OCI-LY1 (cell line): Measurements from ENCODE around the gene MED15.

Source experiments
- H2AFZ ChIP-seq: fragments of 200-600 bp; sonication (generic), shearing (Covaris generic); 2 replicates; pipeline ENCODE4 v1.6.0; 2014; ENCODE audit warnings: antibody characterized with exemption, mild to moderate bottlenecking, low read length
- H3F3A ChIP-seq: fragments of 200-600 bp; sonication (generic), shearing (Covaris generic); 2 replicates; pipeline ENCODE4 v1.6.0; 2014; ENCODE audit warnings: mild to moderate bottlenecking, antibody characterized with exemption, low read length, moderate library complexity; ENCODE audit not compliant: insufficient read depth
- H3K27ac ChIP-seq: fragments of 200-600 bp; sonication (generic); 2 replicates; pipeline ENCODE4 v1.5.1; 2014; ENCODE audit warnings: low read length, mixed run types, mild to moderate bottlenecking, low read depth; ENCODE audit not compliant: poor library complexity, severe bottlenecking
- H3K27me3 ChIP-seq: fragments of 200-600 bp; sonication (generic); 2 replicates; pipeline ENCODE4 v1.6.0; 2014; ENCODE audit warnings: antibody characterized with exemption, mild to moderate bottlenecking, low read length, moderate library complexity; ENCODE audit not compliant: insufficient read depth
- H3K36me3 ChIP-seq: fragments of 200-600 bp; sonication (generic); 2 replicates; pipeline ENCODE4 v1.6.1; 2014; ENCODE audit warnings: mild to moderate bottlenecking, antibody characterized with exemption, low read length, moderate library complexity, mixed read lengths; ENCODE audit not compliant: insufficient read depth
- H3K4me1 ChIP-seq: fragments of 200-600 bp; sonication (generic); 2 replicates; pipeline ENCODE4 v1.5.1; 2014; ENCODE audit warnings: mild to moderate bottlenecking, low read length, moderate library complexity; ENCODE audit not compliant: insufficient read depth, severe bottlenecking
- H3K4me2 ChIP-seq: fragments of 200-600 bp; sonication (generic), shearing (Covaris generic); 2 replicates; pipeline ENCODE4 v1.6.1; 2014; ENCODE audit warnings: low read length
- H3K4me3 ChIP-seq: fragments of 200-600 bp; sonication (generic); 2 replicates; pipeline ENCODE4 v1.5.1; 2014; ENCODE audit warnings: low read length, low read depth, mild to moderate bottlenecking, mixed read lengths; ENCODE audit not compliant: poor library complexity, severe bottlenecking
- H3K79me2 ChIP-seq: fragments of 200-600 bp; shearing (Covaris generic); 2 replicates; pipeline ENCODE4 v1.6.1; 2016; ENCODE audit warnings: mixed run types, low read length, mixed read lengths; ENCODE audit not compliant: insufficient read depth
- H3K9ac ChIP-seq: fragments of 200-600 bp; sonication (generic), shearing (Covaris generic); 2 replicates; pipeline ENCODE4 v1.6.1; 2014; ENCODE audit warnings: mild to moderate bottlenecking, low read length, mixed read lengths
- H3K9me2 ChIP-seq: fragments of 200-600 bp; sonication (generic), shearing (Covaris generic); 2 replicates; pipeline ENCODE4 v1.6.1; 2014; ENCODE audit warnings: low read depth, mild to moderate bottlenecking, low read length, mixed read lengths
- H3K9me3 ChIP-seq: fragments of 200-600 bp; shearing (Covaris generic); 2 replicates; pipeline ENCODE4 v1.6.1; 2014; ENCODE audit warnings: low read length, mixed read lengths
- H4K20me1 ChIP-seq: fragments of 200-600 bp; sonication (generic), shearing (Covaris generic); 2 replicates; pipeline ENCODE4 v1.6.0; 2016; ENCODE audit warnings: mild to moderate bottlenecking, low read length; ENCODE audit not compliant: insufficient read depth
- CTCF ChIP-seq: fragments of 200-600 bp; sonication (generic), shearing (Covaris generic); IDR thresholded peaks from 2 replicates; pipeline ENCODE4 v1.5.1; 2017; ENCODE audit warnings: mild to moderate bottlenecking, antibody characterized with exemption, low read length, moderate library complexity, mixed read lengths
- EZH2 ChIP-seq: fragments of 200-600 bp; sonication (generic), shearing (Covaris generic); IDR thresholded peaks from 2 replicates; pipeline ENCODE4 v1.8.0; 2017; ENCODE audit warnings: borderline replicate concordance, mixed run types, mild to moderate bottlenecking, antibody characterized with exemption, low read length, moderate library complexity, mixed read lengths

MED15 gene

GRCh38 chr22:20525048-20525447, 17.6 kb downstream of the MED15 start:
- H3K9ac ChIP-seq = no peak overlapping the region
- H4K20me1 ChIP-seq = 0 out of 2 replicates have a peak, but pooled peaks cover 2% of the 10 kb centered on the region
- H3K4me2 ChIP-seq = no peak overlapping the region
- peaks cover 25% of the 10 kb centered on the region for H3K4me1 ChIP-seq
- no peaks in the 10 kb centered on the region for H3K9me2 ChIP-seq
- TF ChIP-seq EZH2 (no peak), CTCF (no peak)
- H3F3A ChIP-seq = no peaks in the 10 kb centered on the region
- no peak overlapping the region for H3K27ac ChIP-seq
- peaks cover 30% of the 10 kb centered on the region for H3K79me2 ChIP-seq
- no peak overlapping the region for H2AFZ ChIP-seq
- no peak overlapping the region for H3K4me3 ChIP-seq
- no peaks in the 10 kb centered on the region for H3K9me3 ChIP-seq
- no peaks in the 10 kb centered on the region for H3K27me3 ChIP-seq
- peaks cover 38% of the 10 kb centered on the region for H3K36me3 ChIP-seq

DNA sequence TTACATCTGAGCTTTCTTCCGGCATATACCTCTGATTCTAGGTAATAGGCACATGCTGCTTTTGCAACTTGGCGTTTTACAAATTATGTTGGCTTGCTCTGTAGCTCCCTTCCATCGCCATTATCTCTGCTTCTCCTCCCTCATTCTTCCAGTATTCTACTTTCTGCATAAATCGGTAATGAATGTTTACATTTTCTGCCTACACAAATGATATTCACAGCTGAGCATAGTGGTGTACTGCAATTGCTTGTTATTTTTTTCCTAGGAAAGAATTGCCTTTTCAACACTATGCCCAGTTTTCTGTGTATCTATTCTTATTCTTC, 18.9 kb downstream of the MED15 start:
- H3K4me3 ChIP-seq = no peak overlapping the region
- 0 out of 2 replicates have a peak, but pooled peaks cover 2% of the 10 kb centered on the region for H4K20me1 ChIP-seq
- peaks cover 25% of the 10 kb centered on the region for H3K4me1 ChIP-seq
- TF ChIP-seq EZH2 = no peak
- no peak for TF ChIP-seq CTCF
- no peaks in the 10 kb centered on the region for H3K27me3 ChIP-seq
- H3K9me3 ChIP-seq = no peaks in the 10 kb centered on the region
- no peak overlapping the region for H2AFZ ChIP-seq
- no peaks in the 10 kb centered on the region for H3K9me2 ChIP-seq
- H3K79me2 ChIP-seq = peaks cover 30% of the 10 kb centered on the region
- H3K4me2 ChIP-seq = no peak overlapping the region
- H3F3A ChIP-seq = no peaks in the 10 kb centered on the region
- H3K36me3 ChIP-seq = peaks cover 30% of the 10 kb centered on the region
- no peak overlapping the region for H3K9ac ChIP-seq
- H3K27ac ChIP-seq = no peak overlapping the region

DNA sequence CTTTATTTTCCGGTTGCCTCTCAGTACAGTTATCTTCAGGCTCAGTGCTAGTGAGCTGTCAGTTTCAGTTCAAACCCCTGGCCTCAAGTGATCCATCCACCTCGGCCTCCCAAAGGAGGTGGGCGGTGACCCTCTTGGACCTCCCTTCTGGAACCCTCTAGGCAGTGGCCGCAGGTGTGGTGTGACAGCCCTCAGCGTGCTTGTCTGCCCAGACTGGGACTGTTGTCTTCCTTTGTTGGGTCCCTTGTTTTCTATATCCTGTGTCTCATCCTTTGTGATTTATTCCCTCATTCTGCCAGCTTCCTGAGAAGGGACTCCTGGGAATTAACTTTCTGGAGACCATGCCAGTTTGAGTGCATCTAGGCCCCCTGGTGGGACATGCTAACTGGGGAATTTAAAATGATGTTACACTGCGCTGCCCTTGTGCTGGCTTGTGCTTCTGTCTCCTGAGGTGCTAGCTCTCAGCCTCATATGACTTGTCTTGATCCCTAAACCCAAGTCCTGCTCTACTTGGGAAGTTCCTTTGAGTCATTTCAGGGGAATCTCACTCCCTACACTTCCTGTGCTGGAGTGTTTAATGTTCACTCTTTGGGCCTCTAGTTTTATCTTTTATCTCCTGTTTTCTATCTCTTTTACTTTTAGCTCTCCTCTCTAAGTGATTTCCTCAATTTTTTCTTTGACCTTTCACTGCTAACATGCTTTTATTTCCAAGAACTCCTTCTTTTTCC, 19.4 kb downstream of the MED15 start:
- Histone ChIP-seq H3K9me3 (no peaks in the 10 kb centered on the region), H3K27me3 (no peaks in the 10 kb centered on the region), H3K4me2 (no peak overlapping the region), H3K9me2 (no peaks in the 10 kb centered on the region), H3K27ac (no peak overlapping the region), H3K4me3 (no peak overlapping the region), H2AFZ (no peak overlapping the region), H4K20me1 (0 out of 2 replicates have a peak, but pooled peaks cover 2% of the 10 kb centered on the region), H3K9ac (no peak overlapping the region), H3K4me1 (peaks cover 25% of the 10 kb centered on the region), H3F3A (no peaks in the 10 kb centered on the region), H3K36me3 (peaks cover 29% of the 10 kb centered on the region), H3K79me2 (peaks cover 30% of the 10 kb centered on the region)
- TF ChIP-seq CTCF = no peak
- TF ChIP-seq EZH2 = no peak
